ENCODE measurements around the gene CD164L2. TPM values are rescaled to one million over a fixed set of nuclear protein-coding genes. Genes with fewer than 3 reads are reported as not detected.

The CD164L2 gene
- total RNA-seq, 1 donor from 2014 or later, result 0.29 TPM

- DNase-seq (ENCODE audit: low read depth), result no peak
- no peaks in the 10 kb centered on the region for H3K27me3 ChIP-seq (ENCODE audit: control insufficient read depth, insufficient read depth, low read length)
- H3K4me3 ChIP-seq (ENCODE audit: low read depth, low read length), result no peak overlapping the region
- TF ChIP-seq CTCF (IDR thresholded peaks at IDR 0.05; ENCODE audit: insufficient read depth, low read length, poor library complexity, severe bottlenecking), result no peak
- H3K36me3 ChIP-seq (ENCODE audit: control insufficient read depth, insufficient read depth, low read length), result no peaks in the 10 kb centered on the region
Measured at GRCh38 chr1:27339213-27339612, 43.9 kb downstream of the CD164L2 start.

GRCh38 chr1:27338751-27339150 is 44.4 kb downstream of the CD164L2 start:
- TF ChIP-seq CTCF (IDR thresholded peaks at IDR 0.05; ENCODE audit: insufficient read depth, low read length, poor library complexity, severe bottlenecking), result no peak
- no peak for DNase-seq (ENCODE audit: low read depth)
- Histone ChIP-seq H3K4me3 (ENCODE audit: low read depth, low read length) (no peak overlapping the region), H3K36me3 (ENCODE audit: control insufficient read depth, insufficient read depth, low read length) (peaks cover 1% of the 10 kb centered on the region), H3K27me3 (ENCODE audit: control insufficient read depth, insufficient read depth, low read length) (no peaks in the 10 kb centered on the region)

- no peaks in the 10 kb centered on the region for H3K27me3 ChIP-seq (ENCODE audit: control insufficient read depth, insufficient read depth, low read length)
- peaks cover 1% of the 10 kb centered on the region for H3K36me3 ChIP-seq (ENCODE audit: control insufficient read depth, insufficient read depth, low read length)
- no peak for DNase-seq (ENCODE audit: low read depth)
- H3K4me3 ChIP-seq (ENCODE audit: low read depth, low read length), result no peak overlapping the region
- TF ChIP-seq CTCF (IDR thresholded peaks at IDR 0.05; ENCODE audit: insufficient read depth, low read length, poor library complexity, severe bottlenecking), result no peak
Measured at GRCh38 chr1:27336756-27337155, 46.4 kb downstream of the CD164L2 start.

GRCh38 chr1:27335506-27336422 is 47.4 kb downstream of the CD164L2 start:
- Histone ChIP-seq H3K4me3 (ENCODE audit: low read depth, low read length) (no peak overlapping the region), H3K36me3 (ENCODE audit: control insufficient read depth, insufficient read depth, low read length) (peaks cover 1% of the 10 kb centered on the region), H3K27me3 (ENCODE audit: control insufficient read depth, insufficient read depth, low read length) (no peaks in the 10 kb centered on the region)
- TF ChIP-seq CTCF (IDR thresholded peaks at IDR 0.05; ENCODE audit: insufficient read depth, low read length, poor library complexity, severe bottlenecking), result no peak
- DNase-seq (ENCODE audit: low read depth), result no peak

- no peak for TF ChIP-seq CTCF (IDR thresholded peaks at IDR 0.05; ENCODE audit: insufficient read depth, low read length, poor library complexity, severe bottlenecking)
- Histone ChIP-seq H3K27me3 (ENCODE audit: control insufficient read depth, insufficient read depth, low read length) (no peaks in the 10 kb centered on the region), H3K4me3 (ENCODE audit: low read depth, low read length) (no peak overlapping the region), H3K36me3 (ENCODE audit: control insufficient read depth, insufficient read depth, low read length) (peaks cover 1% of the 10 kb centered on the region)
- no peak for DNase-seq (ENCODE audit: low read depth)
Measured at GRCh38 chr1:27333717-27334279, 49.3 kb downstream of the CD164L2 start.

Data from kidney epithelial cell (primary cell).